HG03520 (cell line): ENCODE results near the gene FOXC2.

Source experiments
- ATAC-seq: cut with Tn5 transposase; IDR thresholded peaks from one replicate; pipeline ENCODE4 v1.9.1; 2021; ENCODE audit warnings: mild to moderate bottlenecking, moderate library complexity; ENCODE audit not compliant: unreplicated experiment

The FOXC2 gene

GRCh38 chr16:86609115-86609514 lies 42.5 kb downstream of the FOXC2 start:
- no peak for ATAC-seq

- ATAC-seq, result no peak
These were observed 43.0 kb downstream of the FOXC2 start for GRCh38 chr16:86609661-86610060.

GRCh38 chr16:86610779-86611524 lies 44.3 kb downstream of the FOXC2 start:
- ATAC-seq, result no peak

DNA sequence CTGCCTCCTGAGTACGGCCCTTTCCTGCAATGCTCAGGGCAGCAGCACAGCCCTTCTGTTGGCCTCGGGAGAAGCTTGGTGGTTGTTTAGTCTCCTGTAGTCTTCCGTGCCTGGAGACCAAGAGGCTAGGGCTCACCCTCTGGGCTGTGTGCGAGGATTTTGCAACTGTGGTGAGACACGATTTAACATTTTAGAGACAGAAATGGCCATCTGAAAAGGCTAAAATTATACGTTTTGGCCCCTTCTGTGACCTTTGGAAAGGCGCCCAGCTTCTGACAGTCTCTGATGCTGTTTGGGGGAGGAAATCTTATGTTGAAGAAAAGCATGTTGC lies 44.9 kb downstream of the FOXC2 start:
- ATAC-seq, result no peak

DNA sequence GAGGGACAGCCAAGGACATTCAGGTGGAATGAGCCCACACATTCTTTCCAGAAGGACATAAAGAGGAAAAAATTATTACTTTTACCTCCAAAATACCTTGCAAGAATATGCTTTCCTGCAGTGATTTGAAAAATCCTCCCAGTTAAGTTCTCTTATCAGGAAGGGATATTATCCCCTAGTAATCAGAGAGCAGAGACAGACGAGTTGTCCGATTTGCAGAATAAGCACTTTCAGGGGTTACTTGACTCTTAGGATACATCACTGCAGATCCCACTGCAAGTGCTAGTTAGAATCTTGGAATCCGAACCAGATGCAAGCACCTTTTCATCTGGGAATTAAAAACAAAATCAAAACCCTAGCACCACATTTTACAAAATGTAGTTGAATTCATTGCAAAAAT lies 45.3 kb downstream of the FOXC2 start:
- no peak for ATAC-seq

- ATAC-seq, result no peak
These were observed 48.1 kb downstream of the FOXC2 start for GRCh38 chr16:86614699-86615098.

GRCh38 chr16:86616906-86617305 lies 50.3 kb downstream of the FOXC2 start:
- no peak for ATAC-seq

- no peak for ATAC-seq
These were observed 52.0 kb downstream of the FOXC2 start for GRCh38 chr16:86618431-86619238.
